ENCODE results near the gene C2CD2L. TPM values are rescaled to one million over a fixed set of nuclear protein-coding genes. Genes with fewer than 3 reads are reported as not detected.

The C2CD2L gene
- total and polyA plus RNA-seq, 2 of the 13 experiments (the other 11 are each of a cell fraction or from before 2014, with no cell fraction given): 3.7 to 5.5 TPM

DNA sequence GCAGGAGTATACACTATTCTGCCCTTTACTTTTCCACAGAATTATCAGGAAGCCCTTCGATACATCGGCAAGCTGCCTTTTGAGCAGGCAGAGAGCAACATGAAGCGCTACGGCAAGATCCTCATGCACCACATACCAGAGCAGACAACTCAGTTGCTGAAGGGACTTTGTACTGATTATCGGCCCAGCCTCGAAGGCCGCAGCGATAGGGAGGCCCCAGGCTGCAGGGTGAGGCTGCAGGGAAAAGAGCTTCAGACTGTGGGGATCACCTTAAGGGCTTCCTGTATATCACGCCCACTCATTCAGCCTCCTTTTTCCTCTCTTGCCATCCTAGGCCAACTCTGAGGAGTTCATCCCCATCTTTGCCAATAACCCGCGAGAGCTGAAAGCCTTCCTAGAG is 29.3 kb upstream of the C2CD2L start:
- H3K27ac ChIP-seq (ENCODE audit: extremely low read length, insufficient read depth, low read length): no peak overlapping the region
- FAIRE-seq (no peak), ATAC-seq (no peak), DNase-seq (ENCODE audit: low spot score) (no peak)
- peaks cover 29 to 67% of the 10 kb centered on the region in 2 experiments for H3K36me3 ChIP-seq (replicated peaks in 1 of 2; ENCODE audit: control insufficient read depth in 1 of 2, insufficient read depth in 2 of 2, low read length in 2 of 2)
- H3K4me3 ChIP-seq (replicated peaks in 1 of 3; ENCODE audit: insufficient read depth in 1 of 3, low read depth in 2 of 3, low read length in 3 of 3): no peak overlapping the region
- ChIA-PET POLR2A (interaction anchor here (1.3 to 2.4 kb wide), 2 partner anchors 10 to 17 kb away, joined by 3 to 9 read pairs; partner anchors contain the start of gene VPS11), CTCF (ENCODE audit: low intra/inter-chr PET ratio, low total read pairs) (no interaction called here)
- in situ Hi-C loops (cut with HindIII; ENCODE audit: extremely low pct_ligation_motif_present, low pct_unique_long_range_greater_than_20kb): no loop called here
- H3K4me1 ChIP-seq (ENCODE audit: insufficient read depth, low read length): no peaks in the 10 kb centered on the region
- no TSS peak for BruUV-seq (replicated peaks)
- no peaks in the 10 kb centered on the region for H4K20me1 ChIP-seq (ENCODE audit: insufficient read depth, low read length)
- H2AFZ ChIP-seq (ENCODE audit: low read length): no peak overlapping the region
- H3K27me3 ChIP-seq (ENCODE audit: control insufficient read depth in 1 of 2, insufficient read depth in 2 of 2, low read length in 2 of 2): no peaks in the 10 kb centered on the region
- no peaks in the 10 kb centered on the region for H3K9me3 ChIP-seq (ENCODE audit: low read length)
- no peak overlapping the region for H3K4me2 ChIP-seq (ENCODE audit: low read depth, low read length)
- intact Hi-C loops (cut with micrococcal nuclease; ENCODE audit: unreplicated experiment): no loop called here
- WGBS (ENCODE audit: low lambda C conversion rate): 96% methylated on average over 11 of the region's 11 CpGs
- TF ChIP-seq MBD4 (IDR thresholded peaks at IDR 0.05; ENCODE audit: borderline replicate concordance, low read length) (no peak), EP300 (IDR thresholded peaks at IDR 0.05; ENCODE audit: low read depth in 2 of 2, low read length in 2 of 2) (no peak), EP300 (CRISPR knock-in tag; IDR thresholded peaks at IDR 0.05; ENCODE audit: borderline replicate concordance) (no peak), ZNF326 (CRISPR knock-in tag; IDR thresholded peaks at IDR 0.05; ENCODE audit: borderline replicate concordance) (no peak), TRIM22 (IDR thresholded peaks at IDR 0.05) (no peak), HCFC1 (IDR thresholded peaks at IDR 0.05; ENCODE audit: low read depth, low read length) (no peak), ZGPAT (CRISPR knock-in tag; IDR thresholded peaks at IDR 0.05) (no peak), SCMH1 (CRISPR knock-in tag; IDR thresholded peaks at IDR 0.05; ENCODE audit: borderline replicate concordance) (no peak), ZKSCAN5 (CRISPR knock-in tag; IDR thresholded peaks at IDR 0.05) (no peak), ZNF441 (CRISPR knock-in tag; IDR thresholded peaks at IDR 0.05; ENCODE audit: borderline replicate concordance) (no peak), STAT5B (CRISPR knock-in tag; IDR thresholded peaks at IDR 0.05) (no peak), THAP11 (CRISPR knock-in tag; IDR thresholded peaks at IDR 0.05) (no peak), ZNF496 (CRISPR knock-in tag; IDR thresholded peaks at IDR 0.05; ENCODE audit: insufficient replicate concordance) (no peak), RFXANK (CRISPR knock-in tag; IDR thresholded peaks at IDR 0.05) (no peak), ADNP (CRISPR knock-in tag; IDR thresholded peaks at IDR 0.05) (no peak), MEF2D (CRISPR knock-in tag; IDR thresholded peaks at IDR 0.05) (no peak), ZNF746 (CRISPR knock-in tag; IDR thresholded peaks at IDR 0.05) (no peak), MAX (IDR thresholded peaks at IDR 0.05) (no peak)
- TF ChIP-seq, protein P1, sequence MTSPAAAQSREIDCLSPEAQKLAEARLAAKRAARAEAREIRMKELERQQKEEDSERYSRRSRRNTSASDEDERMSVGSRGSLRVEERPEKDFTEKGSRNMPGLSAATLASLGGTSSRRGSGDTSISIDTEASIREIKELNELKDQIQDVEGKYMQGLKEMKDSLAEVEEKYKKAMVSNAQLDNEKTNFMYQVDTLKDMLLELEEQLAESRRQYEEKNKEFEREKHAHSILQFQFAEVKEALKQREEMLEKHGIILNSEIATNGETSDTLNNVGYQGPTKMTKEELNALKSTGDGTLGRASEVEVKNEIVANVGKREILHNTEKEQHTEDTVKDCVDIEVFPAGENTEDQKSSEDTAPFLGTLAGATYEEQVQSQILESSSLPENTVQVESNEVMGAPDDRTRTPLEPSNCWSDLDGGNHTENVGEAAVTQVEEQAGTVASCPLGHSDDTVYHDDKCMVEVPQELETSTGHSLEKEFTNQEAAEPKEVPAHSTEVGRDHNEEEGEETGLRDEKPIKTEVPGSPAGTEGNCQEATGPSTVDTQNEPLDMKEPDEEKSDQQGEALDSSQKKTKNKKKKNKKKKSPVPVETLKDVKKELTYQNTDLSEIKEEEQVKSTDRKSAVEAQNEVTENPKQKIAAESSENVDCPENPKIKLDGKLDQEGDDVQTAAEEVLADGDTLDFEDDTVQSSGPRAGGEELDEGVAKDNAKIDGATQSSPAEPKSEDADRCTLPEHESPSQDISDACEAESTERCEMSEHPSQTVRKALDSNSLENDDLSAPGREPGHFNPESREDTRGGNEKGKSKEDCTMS (CRISPR knock-in tag; conservative IDR thresholded peaks at IDR 0.05): no peak
- TF ChIP-seq, protein P2, sequence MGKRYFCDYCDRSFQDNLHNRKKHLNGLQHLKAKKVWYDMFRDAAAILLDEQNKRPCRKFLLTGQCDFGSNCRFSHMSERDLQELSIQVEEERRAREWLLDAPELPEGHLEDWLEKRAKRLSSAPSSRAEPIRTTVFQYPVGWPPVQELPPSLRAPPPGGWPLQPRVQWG (CRISPR knock-in tag; IDR thresholded peaks at IDR 0.05; ENCODE audit: borderline replicate concordance, low read depth): no peak
- no peak overlapping the region for H3K9ac ChIP-seq (ENCODE audit: insufficient read depth, low read depth, low read length)
- H3K79me2 ChIP-seq (ENCODE audit: insufficient read depth, low read length): no peaks in the 10 kb centered on the region

Data from HepG2 (cell line).